CD4-positive, alpha-beta T cell treated with Interleukin-2 at 100 ng/mL for 4 hours (primary cell): ENCODE data around the gene ZNF688.
"Not testable (repeated sequence)": the region's sequence is repeated elsewhere in the genome, so short reads cannot be mapped to it uniquely, and the experiment has no call there.

Experiments used
- DNase-seq: peaks from one replicate; pipeline ENCODE4 v3.0.0-alpha.2; 2020; ENCODE audit warnings: low spot score

Gene ZNF688

DNA sequence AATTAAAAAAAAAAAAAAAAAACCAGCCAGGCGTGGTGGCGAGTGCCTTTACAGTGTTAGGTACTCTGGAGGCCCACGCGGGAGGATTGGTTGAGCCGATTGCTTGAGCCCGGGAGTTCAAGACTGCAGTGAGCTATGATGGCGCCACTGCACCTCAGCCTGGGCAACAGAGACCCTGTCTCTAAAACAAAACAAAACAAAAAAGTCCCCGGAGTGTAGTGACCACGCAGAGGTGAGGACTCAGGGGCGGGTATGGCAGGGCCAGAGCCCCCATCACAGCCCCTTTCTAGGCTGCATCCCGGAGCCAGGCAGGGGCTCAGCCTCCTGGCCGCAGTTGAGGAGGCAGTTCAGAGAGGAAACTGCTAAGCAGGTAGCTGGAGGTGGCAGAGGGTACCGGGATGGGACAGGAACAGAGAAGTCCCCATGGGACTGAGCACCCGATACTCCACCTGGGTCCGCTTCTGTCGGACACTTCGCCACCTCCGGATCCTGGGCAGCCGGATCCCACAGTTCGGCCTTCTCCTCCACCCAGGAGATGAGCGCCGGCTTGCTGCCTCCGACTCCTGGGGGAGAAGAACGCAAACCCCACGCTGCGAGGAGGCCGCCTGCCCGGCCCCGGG is 37.7 kb downstream of the ZNF688 start:
- no peak for DNase-seq

DNA sequence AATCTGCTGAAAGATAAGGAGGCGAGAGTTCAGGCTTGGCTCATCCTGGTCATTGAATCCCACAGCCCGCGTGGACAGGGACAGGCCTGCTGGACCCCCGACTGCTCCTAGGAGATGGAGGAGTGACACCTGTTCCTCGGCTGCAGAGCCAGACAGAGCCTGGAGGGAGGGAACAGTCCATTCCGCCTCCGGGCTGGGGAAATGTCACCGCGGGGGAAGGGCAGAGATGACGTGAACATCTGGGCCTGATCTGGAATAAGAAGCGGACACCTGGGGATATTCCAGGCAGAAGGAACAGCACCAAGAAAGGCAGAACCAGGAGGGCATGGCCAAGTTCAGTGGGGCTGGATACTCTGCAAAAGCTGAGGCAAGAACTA is 38.4 kb downstream of the ZNF688 start:
- DNase-seq: no peak

DNA sequence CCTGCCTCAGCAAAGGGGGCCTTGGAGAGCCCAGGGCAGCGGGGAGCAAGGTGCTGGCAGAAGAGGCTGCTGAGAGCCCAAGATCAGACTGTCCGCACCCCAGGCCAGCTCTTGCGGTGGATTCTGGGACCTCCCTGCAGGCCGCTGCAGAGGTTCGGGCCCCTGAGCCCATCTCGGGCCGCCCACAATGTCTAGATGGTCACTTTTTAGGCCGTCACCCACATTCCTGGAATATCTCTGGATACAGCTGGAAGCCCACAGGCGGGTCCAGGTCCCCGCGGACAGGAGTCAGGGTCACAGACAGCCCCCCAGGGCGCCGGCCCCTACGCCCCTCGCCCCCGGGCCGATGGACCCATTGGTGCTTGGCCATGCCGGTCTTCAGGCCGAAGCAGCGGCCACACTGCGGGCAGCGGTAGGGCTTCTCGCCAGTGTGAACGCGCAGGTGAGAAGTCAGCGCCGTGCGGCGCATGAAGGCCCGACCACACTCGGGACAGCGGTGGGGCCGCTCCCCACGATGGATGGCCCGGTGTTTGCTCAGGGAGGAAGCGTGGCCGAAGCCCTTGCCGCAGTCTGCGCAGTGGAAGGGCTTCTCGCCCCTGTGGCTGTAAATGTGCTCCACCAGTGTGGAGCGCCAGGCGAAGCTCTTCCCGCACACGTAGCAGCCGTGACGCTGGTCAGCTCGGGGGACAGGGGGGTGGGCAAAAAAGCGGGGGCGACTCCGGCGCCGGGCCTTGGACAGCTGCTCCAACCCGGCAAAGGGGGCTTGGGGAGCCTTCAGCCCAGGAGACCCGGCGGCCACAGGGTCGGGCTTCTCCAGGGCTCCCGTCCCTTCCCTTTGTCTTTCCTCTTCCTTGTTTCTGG is 39.0 kb downstream of the ZNF688 start:
- DNase-seq: no peak

DNA sequence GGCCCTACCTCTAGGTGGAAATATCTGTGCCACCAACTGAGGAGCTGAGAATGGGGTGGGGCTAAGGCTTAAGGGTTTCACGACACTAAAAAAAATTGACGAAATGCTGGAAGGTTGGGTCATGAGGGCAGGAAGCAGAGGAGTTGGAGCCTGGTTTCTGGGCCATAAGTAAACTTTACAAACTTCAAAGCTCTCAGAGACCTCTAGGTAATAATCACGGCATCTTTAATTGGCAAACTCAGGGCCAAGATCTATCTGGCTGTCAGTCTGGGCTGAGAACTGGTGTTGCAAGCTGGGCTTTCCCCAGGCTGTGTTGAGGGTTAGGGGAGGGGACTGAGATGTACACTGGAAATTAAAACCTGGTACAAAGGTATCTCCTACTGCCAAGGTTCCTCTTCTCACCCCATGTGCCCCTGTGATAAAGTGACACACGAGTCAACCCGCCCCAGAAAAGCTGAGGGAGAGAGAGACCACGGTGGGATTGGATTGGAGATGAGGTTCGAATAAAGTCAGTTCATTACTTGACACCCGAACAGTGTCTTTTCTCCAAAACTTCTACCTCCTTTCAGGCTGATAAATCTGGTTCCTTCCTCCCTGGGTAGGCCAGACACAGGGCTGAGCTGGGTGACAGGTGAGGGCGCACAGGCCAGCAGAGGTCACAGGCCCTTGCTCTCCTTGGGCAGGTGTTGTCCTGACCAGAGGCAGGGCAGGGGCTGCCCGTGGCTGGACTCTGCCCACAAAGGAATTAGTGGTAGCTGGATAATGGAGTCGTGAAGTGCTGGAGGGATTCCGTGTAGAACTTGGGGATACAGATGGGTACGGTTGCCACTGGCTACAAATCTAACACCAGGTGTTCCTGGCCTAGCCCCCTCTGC is 41.1 kb downstream of the ZNF688 start:
- DNase-seq: peak; percentile 20

DNA sequence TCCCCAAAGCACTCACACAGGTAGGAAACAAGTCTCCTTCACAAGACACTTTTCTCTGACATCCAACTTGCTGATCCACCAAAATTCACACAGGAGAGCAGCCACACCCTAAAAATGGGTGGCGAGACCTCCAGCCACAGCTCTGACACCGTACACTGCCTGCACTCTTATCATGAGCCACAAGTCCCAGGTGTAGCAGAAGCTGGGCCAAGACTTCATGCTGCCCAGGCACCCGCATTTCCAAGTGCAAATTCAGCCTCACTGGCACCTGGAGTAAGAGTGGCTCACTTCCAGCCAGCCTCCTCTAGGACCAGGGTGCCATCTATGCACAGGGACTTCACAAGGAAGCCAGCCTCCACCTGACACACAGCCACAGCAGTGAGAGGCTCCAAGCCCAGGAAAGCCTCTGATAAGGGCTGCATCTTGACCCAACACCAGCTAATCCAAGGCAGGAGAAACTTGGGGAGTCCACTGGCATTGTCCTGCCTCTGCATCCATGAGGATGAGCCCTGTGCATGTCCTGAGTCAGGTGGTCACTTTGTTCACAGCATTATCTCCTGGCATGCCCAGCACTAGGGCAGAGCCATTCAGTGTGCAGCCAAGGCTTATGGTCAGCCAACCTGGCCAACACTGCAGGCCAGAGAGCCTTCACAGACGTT is 42.6 kb downstream of the ZNF688 start:
- DNase-seq: no peak

DNA sequence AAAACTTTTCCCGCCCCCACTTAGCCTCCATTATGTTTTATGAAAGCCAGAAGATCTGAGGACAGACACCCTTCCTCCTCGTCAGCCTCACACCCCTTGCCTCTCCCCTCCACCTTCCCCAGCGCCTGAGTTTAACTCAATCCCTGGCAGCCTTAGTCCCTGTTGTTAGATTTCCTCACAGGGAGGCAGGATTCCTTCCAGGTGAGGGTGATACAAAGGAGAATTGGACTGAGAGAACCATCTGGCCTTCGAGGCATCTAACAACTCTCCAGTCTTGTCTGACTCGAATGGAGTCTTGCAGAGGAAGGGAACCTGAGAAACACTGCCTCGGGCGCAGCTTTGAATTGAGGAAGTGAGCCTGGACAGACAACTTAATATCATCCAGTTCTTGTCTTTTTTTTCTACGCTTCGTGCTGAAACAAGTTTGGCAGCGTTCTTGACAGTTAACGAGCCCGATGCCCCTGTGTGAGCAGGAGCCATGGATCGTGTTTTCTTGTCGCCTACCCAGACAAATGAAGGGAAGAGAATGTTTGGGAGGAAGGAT is 43.8 kb downstream of the ZNF688 start:
- peak; percentile 22 for DNase-seq

DNA sequence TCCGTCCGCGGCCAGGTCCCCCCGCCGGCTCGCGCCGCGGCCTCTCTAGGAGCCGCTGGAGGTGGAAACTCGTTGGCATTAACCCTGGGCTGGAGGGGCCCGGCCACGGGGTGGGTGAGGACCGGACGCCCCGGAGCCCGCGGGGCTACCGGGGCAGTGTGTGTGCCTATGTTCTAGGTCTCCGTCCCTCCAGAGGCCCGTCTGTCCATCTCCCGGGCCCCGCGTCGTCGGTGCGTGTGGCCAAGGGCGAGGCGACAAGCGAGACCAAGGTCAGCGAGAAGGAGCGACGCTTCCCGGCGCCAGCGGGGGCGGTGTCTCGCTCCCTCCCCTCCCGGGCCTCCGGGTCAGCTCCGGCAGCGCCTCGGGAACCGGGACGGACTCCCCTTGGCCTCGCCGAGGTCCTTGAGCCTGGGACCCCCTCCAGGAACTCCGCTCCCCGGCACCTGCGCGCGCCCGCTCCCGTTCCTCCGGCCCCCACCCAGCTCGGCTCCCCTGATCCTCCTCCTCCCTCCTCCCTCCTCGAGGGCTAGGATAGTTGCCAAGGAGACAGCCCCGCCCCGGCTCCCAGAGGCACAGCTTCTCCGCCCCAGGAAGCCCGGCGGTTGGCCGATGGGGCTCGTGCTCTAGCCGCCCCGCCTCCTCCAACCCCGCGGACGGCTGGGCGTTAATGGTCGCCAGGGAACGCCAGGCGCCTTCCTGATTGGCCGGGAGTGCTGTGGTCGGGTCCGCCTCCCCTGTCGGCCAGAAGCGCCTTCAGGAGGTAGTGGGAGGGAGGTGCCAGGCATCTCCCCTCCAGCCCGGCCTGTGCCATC is 44.5 kb downstream of the ZNF688 start:
- peak; percentile 93 for DNase-seq

DNA sequence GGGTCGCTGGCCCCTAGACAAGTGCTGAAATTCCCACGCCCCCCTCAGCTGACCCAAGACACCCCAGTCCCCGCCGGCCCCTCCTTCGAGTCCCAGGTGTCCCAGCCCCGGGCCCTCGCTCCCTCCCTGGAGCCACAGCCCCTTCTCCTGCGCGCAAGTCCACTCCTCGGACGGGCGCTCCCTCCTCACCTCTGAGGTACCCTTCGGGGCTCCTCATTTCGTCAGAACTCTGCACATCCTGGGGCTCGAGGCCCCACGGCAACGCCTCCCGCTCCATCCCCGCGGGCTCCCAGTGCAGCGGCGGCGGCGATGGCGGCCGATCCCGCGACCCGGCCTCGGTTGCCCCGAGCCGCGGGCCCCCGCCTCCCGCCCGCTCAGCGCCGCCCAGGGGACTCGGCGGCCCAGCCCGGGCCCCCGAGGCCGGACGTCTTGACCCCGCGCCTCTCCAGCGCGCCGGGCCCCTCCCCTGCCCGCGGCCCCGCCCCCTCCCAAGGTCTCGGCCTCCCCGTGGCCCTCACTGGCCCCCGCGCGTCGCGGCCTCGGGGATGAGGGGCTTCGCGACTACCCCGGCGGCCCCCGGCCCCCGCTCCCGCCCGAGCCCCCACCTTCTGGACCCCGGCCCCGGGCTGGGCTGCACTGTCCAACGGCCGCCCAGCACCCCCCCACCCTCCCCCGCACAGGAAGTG is 45.2 kb downstream of the ZNF688 start, which contains the start of gene ZNF768:
TSS of gene ZNF768 (minus strand) at position 430 of the 686 bp plus-strand sequence. CDS start at position 277, 153 bp downstream.
- no peak for DNase-seq

DNA sequence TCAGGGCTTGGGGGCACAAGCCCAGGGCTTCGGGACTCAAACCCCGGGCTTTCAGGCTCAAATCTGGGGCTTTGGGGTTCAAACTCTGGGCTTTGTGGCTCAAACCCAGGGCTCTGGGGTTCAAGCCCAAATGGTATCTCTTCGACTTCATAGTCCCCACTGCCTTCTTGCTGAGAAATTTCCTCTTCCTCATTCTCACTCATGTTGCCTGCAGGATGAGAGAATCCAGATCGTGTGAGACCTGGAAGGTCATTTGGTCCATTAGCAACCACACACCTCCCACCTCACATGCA is 45.7 kb downstream of the ZNF688 start:
- no peak for DNase-seq

DNA sequence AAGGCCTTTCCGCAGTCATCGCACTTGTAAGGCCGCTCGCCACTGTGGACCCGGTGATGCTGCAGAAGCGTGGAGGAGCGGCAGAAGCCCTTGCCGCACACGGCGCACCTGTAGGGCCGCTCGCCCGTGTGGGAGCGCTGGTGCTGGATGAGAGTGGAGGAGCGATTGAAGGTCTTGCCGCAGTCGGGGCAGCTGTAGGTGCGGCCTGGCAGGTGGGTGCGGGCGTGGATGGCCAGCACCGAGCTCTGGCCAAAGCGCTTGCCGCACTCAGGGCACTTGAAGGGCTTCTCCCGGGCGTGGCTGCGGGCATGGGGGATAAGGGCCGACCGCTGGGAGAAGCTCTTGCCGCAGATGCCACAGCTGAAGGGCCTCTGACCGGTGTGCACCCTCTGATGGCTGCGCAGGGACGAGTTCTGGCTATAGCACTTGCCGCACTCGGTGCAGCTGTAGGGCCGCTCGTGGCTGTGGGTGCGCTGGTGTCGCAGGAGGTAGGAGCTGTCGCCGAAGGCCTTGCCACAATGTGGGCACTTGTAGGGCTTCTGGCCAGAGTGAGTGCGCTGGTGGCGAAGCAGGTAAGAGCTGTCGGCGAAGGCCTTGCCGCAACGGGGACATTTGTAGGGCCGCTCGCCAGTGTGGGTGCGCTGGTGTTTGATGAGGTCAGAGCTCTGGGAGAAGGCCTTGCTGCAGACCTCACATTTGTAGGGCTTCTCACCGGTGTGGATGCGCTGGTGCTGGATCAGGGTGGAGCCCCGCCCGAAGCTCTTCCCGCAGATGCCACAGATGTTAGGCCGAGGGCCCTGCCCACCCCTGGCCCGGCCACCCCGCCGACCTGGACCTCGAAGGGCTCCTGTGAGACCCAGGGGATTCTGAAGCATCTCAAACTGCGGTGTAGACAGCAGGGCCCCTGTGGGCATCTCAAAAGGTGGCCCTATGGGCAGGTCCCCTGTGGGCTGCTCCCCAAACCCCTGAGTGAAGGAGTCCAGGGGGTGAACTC is 46.6 kb downstream of the ZNF688 start:
- DNase-seq: no peak

DNA sequence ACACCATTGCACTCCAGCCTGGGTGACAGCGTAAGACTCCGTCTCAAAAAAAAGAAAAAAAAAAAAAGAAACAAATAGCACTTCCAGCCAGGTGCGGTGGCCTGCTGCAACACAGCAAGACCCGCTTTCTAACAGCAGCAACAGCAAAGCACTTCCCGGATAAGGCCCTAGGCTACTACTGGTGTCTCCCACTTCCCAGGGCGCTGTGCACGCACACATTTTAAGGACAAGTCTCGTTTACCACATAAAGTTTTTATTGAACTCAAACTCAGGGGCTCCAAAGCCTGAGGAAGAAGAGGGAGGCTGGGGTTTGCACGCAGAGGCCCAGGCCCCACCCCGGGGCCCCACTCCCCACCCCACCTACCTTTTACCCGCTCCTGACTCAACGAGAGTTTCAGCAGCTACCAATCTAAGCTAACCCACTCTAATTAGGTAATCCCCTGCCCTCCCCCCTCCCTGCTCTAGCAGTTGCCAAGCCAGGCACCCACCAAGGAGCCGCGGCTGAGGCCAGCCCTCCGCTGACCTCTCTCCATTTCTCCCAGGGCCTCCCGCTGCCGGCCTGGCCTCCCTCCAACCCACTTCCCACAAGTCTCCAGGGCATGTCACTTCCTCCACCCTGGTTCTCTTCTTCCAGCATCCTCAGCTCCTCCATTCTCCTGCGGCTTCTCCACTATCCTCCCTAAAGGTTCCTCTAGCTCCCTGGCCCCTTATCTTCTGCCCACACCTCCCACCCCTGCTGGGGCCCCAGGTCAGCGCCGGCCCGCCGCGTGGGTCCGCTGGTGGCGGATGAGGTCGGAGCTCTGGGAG is 47.5 kb downstream of the ZNF688 start:
- DNase-seq: no peak

DNA sequence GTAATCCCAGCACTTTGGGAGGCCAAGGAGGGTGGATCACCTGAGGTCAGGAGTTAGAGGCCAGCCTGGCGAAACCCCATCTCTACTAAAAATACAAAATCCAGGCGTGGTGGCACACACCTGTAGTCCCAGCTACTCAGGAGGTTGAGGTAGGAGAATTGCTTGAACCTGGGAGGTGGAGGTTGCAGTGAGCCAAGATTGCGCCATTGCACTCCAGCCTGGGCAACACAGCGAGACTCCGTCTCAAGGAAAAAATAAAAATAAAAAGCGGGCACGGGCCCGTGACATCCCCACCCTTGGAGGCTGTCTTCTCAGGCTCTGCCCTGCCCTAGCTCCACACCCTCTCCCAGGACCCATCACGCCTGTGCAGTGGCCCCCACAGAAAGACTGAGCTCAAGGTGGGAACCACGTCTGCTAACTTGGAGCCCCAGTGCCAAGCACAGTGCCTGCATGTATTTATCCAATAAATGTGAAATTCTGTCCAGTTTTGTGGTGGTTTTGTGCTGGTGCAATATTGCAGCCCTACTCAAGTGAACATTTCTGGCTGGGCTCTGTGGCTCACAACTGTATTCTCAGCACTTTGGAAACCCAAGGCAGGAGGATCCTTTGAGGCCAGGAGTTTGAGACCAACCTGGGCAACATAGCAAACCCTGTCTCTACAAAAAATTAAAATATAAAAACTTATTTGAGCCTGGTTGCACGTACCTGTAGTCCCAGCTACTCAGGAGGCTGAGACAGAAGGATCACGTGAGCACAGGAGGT is 48.6 kb downstream of the ZNF688 start:
- DNase-seq: not testable (repeated sequence)

DNA sequence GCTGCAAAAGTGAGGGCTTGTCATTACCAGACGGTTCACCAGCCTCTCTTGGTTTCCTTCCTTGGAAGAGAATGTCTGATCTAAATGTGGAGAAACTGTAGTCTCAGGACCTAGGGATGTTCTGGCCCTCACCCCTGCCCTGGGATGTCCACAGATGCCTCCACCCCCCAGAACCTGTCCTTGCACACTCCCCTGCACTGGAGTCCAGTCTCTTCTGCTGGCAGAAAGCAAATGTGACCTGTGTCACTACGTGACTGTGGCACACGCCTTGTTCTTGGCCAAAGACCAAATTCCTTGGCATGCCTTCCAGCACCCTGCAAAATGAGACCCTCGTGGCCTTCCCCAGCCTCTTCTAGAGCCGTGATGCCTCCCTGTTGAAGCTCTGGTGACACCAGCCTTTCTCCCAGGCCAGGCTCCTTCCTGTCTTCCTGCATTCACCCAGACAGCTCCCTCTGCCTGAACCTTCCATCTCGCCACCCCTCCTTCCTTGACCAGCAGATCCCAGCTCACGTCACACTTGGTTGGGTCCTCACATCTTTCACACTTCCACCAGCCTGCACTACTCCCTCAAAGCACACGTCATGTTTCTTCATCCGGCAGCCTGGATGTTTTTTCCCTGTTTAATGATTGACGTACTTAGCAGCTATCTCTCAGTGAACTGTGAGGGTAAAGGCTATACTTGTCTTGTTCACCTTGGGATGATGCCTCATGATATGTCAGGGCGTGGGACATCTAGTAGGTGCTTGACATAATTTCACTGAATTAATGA is 49.5 kb downstream of the ZNF688 start:
- no peak for DNase-seq

DNA sequence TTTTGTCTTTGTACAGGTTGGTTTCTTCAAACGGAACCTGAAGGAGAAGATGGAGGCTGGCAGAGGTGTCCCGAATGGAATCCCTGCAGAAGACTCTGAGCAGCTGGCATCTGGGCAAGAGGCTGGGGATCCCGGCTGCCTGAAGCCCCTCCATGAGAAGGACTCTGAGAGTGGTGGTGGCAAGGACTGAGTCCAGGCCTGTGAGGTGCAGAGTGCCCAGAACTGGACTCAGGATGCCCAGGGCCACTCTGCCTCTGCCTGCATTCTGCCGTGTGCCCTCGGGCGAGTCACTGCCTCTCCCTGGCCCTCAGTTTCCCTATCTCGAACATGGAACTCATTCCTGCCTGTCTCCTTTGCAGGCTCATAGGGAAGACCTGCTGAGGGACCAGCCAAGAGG is 50.0 kb downstream of the ZNF688 start:
- DNase-seq: no peak
